Measurements from ENCODE around the gene GPC1.

DNA sequence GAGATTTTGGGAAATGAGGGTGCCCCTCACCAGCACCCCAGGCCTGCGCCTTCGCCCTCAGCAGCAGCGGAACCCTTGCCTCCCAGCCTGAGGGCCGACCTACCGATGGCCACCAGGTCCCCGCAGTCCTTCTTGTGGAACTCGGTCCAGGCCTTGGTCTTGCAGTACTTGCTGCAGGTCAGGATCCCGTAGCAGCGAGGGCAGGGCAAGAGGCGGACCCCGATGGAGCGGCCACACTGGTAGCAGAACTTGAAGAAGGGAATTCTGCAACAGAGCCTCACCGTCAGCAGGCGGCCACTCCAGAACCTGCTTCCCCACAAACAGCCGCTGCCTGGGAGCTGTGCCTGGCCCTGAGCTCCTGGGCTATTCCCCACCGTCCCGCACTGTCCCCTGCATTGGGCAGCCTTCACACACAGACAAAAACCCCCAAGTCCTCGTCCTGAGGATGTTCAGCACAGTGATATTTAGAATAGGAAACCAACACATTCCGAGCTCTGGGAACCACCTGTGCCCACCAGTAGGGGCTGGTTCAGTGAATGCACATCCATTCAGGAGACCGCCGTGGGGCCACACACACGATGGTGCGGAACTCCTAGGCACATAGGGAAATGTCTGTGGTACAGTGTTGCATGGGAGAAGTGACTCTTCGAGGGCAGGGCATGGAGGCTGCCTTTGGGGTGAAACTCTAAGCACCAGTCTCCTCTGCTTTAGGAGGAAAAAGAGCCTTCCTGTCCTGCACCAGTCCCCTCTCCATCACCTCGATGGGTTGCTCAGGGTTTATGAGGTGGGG is 45.6 kb downstream of the GPC1 start:
- TF ChIP-seq YY1 (IDR thresholded peaks at IDR 0.05; ENCODE audit: insufficient read depth, insufficient read length): no peak
- TF ChIP-seq SUZ12 (IDR thresholded peaks at IDR 0.05; ENCODE audit: extremely low read depth, insufficient read depth, insufficient read length): no peak
